ENCODE results near the gene RPS6KL1. TPM values are rescaled to one million over a fixed set of nuclear protein-coding genes. Genes with fewer than 3 reads are reported as not detected.
A peak's percentile ranks its signal among the peaks of the same experiment; 100 is the strongest.

RPS6KL1 gene
- total RNA-seq, 1 donor from 2014 or later = 6.1 TPM

GRCh38 chr14:74960736-74961135 lies 37.7 kb upstream of the RPS6KL1 start:
- no peak for FAIRE-seq
- no peaks in the 10 kb centered on the region for H3K27me3 ChIP-seq (ENCODE audit: control insufficient read depth, insufficient read depth, low read length)
- no peak for TF ChIP-seq CTCF (IDR thresholded peaks at IDR 0.05; ENCODE audit: insufficient read depth, low read length, severe bottlenecking)
- no peak for DNase-seq (ENCODE audit: low read depth)
- H3K36me3 ChIP-seq (ENCODE audit: control insufficient read depth, insufficient read depth, low read length) = no peaks in the 10 kb centered on the region
- no peak overlapping the region for H3K4me3 ChIP-seq (ENCODE audit: low read depth, low read length)

GRCh38 chr14:74959596-74960180 lies 36.6 kb upstream of the RPS6KL1 start:
- FAIRE-seq (peak; percentile 68), DNase-seq (ENCODE audit: low read depth) (peak; percentile 90)
- Histone ChIP-seq H3K36me3 (ENCODE audit: control insufficient read depth, insufficient read depth, low read length) (no peaks in the 10 kb centered on the region), H3K4me3 (ENCODE audit: low read depth, low read length) (no peak overlapping the region), H3K27me3 (ENCODE audit: control insufficient read depth, insufficient read depth, low read length) (no peaks in the 10 kb centered on the region)
- TF ChIP-seq CTCF (IDR thresholded peaks at IDR 0.05; ENCODE audit: insufficient read depth, low read length, severe bottlenecking) = no peak

- H3K27me3 ChIP-seq (ENCODE audit: control insufficient read depth, insufficient read depth, low read length) = no peaks in the 10 kb centered on the region
- no peak for TF ChIP-seq CTCF (IDR thresholded peaks at IDR 0.05; ENCODE audit: insufficient read depth, low read length, severe bottlenecking)
- H3K4me3 ChIP-seq (ENCODE audit: low read depth, low read length) = no peak overlapping the region
- FAIRE-seq (peak; percentile 7), DNase-seq (ENCODE audit: low read depth) (no peak)
- H3K36me3 ChIP-seq (ENCODE audit: control insufficient read depth, insufficient read depth, low read length) = no peaks in the 10 kb centered on the region
Measured at GRCh38 chr14:74956280-74957072, 33.4 kb upstream of the RPS6KL1 start.

- no peak for FAIRE-seq
- Histone ChIP-seq H3K36me3 (ENCODE audit: control insufficient read depth, insufficient read depth, low read length) (no peaks in the 10 kb centered on the region), H3K4me3 (ENCODE audit: low read depth, low read length) (no peak overlapping the region), H3K27me3 (ENCODE audit: control insufficient read depth, insufficient read depth, low read length) (no peaks in the 10 kb centered on the region)
- no peak for DNase-seq (ENCODE audit: low read depth)
- no peak for TF ChIP-seq CTCF (IDR thresholded peaks at IDR 0.05; ENCODE audit: insufficient read depth, low read length, severe bottlenecking)
Measured at GRCh38 chr14:74956027-74956279, 32.9 kb upstream of the RPS6KL1 start.

GRCh38 chr14:74955229-74956026 lies 32.4 kb upstream of the RPS6KL1 start, which contains the start of gene PGF:
Gene PGF, minus strand, starts transcription at chr14:74955597. Its CDS starts 355 bp downstream, at chr14:74955242.
- TF ChIP-seq CTCF (IDR thresholded peaks at IDR 0.05; ENCODE audit: insufficient read depth, low read length, severe bottlenecking) = no peak
- H3K27me3 ChIP-seq (ENCODE audit: control insufficient read depth, insufficient read depth, low read length) = no peaks in the 10 kb centered on the region
- H3K36me3 ChIP-seq (ENCODE audit: control insufficient read depth, insufficient read depth, low read length) = peaks cover 3% of the 10 kb centered on the region
- peak within 1 kb of the TSS; percentile 64 for H3K4me3 ChIP-seq (ENCODE audit: low read depth, low read length)
- no peak for FAIRE-seq
- DNase-seq (ENCODE audit: low read depth) = peak; percentile 44
